Tibial nerve (tissue), 4 donors: ENCODE measurements around the gene NUP62. TPM values are rescaled to one million over a fixed set of nuclear protein-coding genes. Genes with fewer than 3 reads are reported as not detected.
"Not testable (repeated sequence)": the region's sequence is repeated elsewhere in the genome, so short reads cannot be mapped to it uniquely, and the experiment has no call there.

Experiments used
- DNase-seq, 2 donors: peaks; one replicate each; pipeline ENCODE4 v3.0.0-alpha.2; 2019; ENCODE audit warnings: low spot score in 2 of 2
- H3K27ac ChIP-seq, 4 donors: fragments of 200-600 bp; sonication (generic) in 3 of 4; one replicate each; pipeline ENCODE4 v1.5.1; 2017 to 2019; ENCODE audit warnings: mild to moderate bottlenecking in 1 of 4
- H3K27me3 ChIP-seq, 2 donors: fragments of 200-600 bp; sonication (generic) in 1 of 2; one replicate each; pipeline versions ENCODE4 v1.5.1 to v1.6.0; 2017 to 2019
- H3K36me3 ChIP-seq, 3 donors: fragments of 200-600 bp; sonication (generic); one replicate each; pipeline ENCODE4 v1.5.1; 2018 to 2019
- H3K4me1 ChIP-seq, 4 donors: fragments of 200-600 bp; sonication (generic) in 3 of 4; one replicate each; pipeline ENCODE4 v1.5.1; 2017 to 2019
- H3K4me3 ChIP-seq, 4 donors: fragments of 200-600 bp; sonication (generic) in 3 of 4; one replicate each; pipeline ENCODE4 v1.5.1; 2017 to 2019; ENCODE audit warnings: mild to moderate bottlenecking in 1 of 4, moderate library complexity in 1 of 4
- H3K9me3 ChIP-seq, 4 donors: fragments of 200-600 bp; sonication (generic) in 3 of 4; one replicate each; pipeline ENCODE4 v1.5.1; 2017 to 2019
- CTCF ChIP-seq, 5 experiments: fragments of 200-600 bp in 3 of 5; fragments of 450-650 bp in 2 of 5; sonication (generic) in 3 of 5; IDR thresholded peaks; one replicate each; pipeline ENCODE4 v1.5.1; 2016 to 2019; ENCODE audit warnings: antibody characterized with exemption in 5 of 5, mild to moderate bottlenecking in 3 of 5, moderate library complexity in 2 of 5
- EP300 ChIP-seq, 2 donors: sonication (generic); formaldehyde crosslinking; IDR thresholded peaks; one replicate each; pipeline ENCODE4 v1.6.1; 2017; ENCODE audit warnings: antibody characterized with exemption in 2 of 2, mild to moderate bottlenecking in 1 of 2
- POLR2A ChIP-seq, 2 donors: fragments of 450-650 bp; IDR thresholded peaks; one replicate each; pipeline ENCODE4 v1.6.1; 2017; ENCODE audit warnings: antibody characterized with exemption in 2 of 2, mild to moderate bottlenecking in 2 of 2, moderate library complexity in 2 of 2
- WGBS, 2 donors: methylation state at CpG; one replicate each; pipeline ENCODE4 v1.1.5; 2018; 5-methylcytosine and 5-hydroxymethylcytosine counted together
- total RNA-seq, 4 donors: library from RNA; depleted of rRNA; stranded (reverse); fragments of >200 nt; gene quantifications; one replicate each; pipeline ENCODE4 v1.1.0, GENCODE V29; 2016

The NUP62 gene
- total RNA-seq, 4 donors from 2014 or later = 32.8 to 43.5 (median 38.7) TPM

- 73 to 93% methylated on average over 3 of the region's 3 CpGs for WGBS, 2 donors
- DNase-seq = no peak
- no peaks in the 10 kb centered on the region for H3K9me3 ChIP-seq
- H3K4me1 ChIP-seq = peaks cover 0 to 13% (median 0%) of the 10 kb centered on the region in 4 donors
- H3K36me3 ChIP-seq = peaks cover 0 to 84% (median 4%) of the 10 kb centered on the region in 3 donors
- no peaks in the 10 kb centered on the region for H3K27me3 ChIP-seq
- H3K4me3 ChIP-seq = no peak overlapping the region
- TF ChIP-seq EP300 (IDR thresholded peaks at IDR 0.05) (no peak), CTCF (IDR thresholded peaks at IDR 0.05) (no peak), POLR2A (IDR thresholded peaks at IDR 0.05) (no peak)
- no peak overlapping the region for H3K27ac ChIP-seq
Measured at GRCh38 chr19:49976496-49976895, 47.2 kb upstream of the NUP62 start.

- no peak overlapping the region for H3K27ac ChIP-seq
- 80 to 91% methylated on average over 7 of the region's 7 CpGs for WGBS, 2 donors
- no peaks in the 10 kb centered on the region for H3K9me3 ChIP-seq
- H3K36me3 ChIP-seq = peaks cover 0 to 69% (median 0%) of the 10 kb centered on the region in 3 donors
- H3K4me1 ChIP-seq = peaks cover 0 to 13% (median 0%) of the 10 kb centered on the region in 4 donors
- no peak for TF ChIP-seq CTCF (IDR thresholded peaks at IDR 0.05)
- no peaks in the 10 kb centered on the region for H3K27me3 ChIP-seq
- no peak overlapping the region for H3K4me3 ChIP-seq
- no peak for DNase-seq
Measured at GRCh38 chr19:49975051-49975450, 45.7 kb upstream of the NUP62 start.

GRCh38 chr19:49973987-49974386, 44.7 kb upstream of the NUP62 start:
- Histone ChIP-seq H3K36me3 (peaks cover 0 to 59% (median 0%) of the 10 kb centered on the region in 3 donors), H3K27me3 (peaks cover 0 to 3% of the 10 kb centered on the region in 2 donors), H3K4me1 (peaks cover 0 to 16% (median 0%) of the 10 kb centered on the region in 4 donors), H3K9me3 (no peaks in the 10 kb centered on the region), H3K27ac (no peak overlapping the region), H3K4me3 (no peak overlapping the region)
- peak in 1 of 2 donors; percentile 37 for DNase-seq
- WGBS, 2 donors = 62 to 90% methylated on average over 18 of the region's 18 CpGs
- TF ChIP-seq CTCF (IDR thresholded peaks at IDR 0.05) (no peak), EP300 (IDR thresholded peaks at IDR 0.05) (peak in 1 of 2 donors; percentile 60), POLR2A (IDR thresholded peaks at IDR 0.05) (no peak)

- Histone ChIP-seq H3K4me1 (peaks cover 0 to 20% (median 0%) of the 10 kb centered on the region in 4 donors), H3K27ac (no peak overlapping the region), H3K36me3 (peaks cover 0 to 47% (median 0%) of the 10 kb centered on the region in 3 donors), H3K27me3 (peaks cover 0 to 14% of the 10 kb centered on the region in 2 donors), H3K9me3 (no peaks in the 10 kb centered on the region), H3K4me3 (no peak overlapping the region)
- TF ChIP-seq POLR2A (IDR thresholded peaks at IDR 0.05) (no peak), CTCF (IDR thresholded peaks at IDR 0.05) (no peak), EP300 (IDR thresholded peaks at IDR 0.05) (no peak)
- no peak for DNase-seq
- 86 to 91% methylated on average over 6 of the region's 6 CpGs for WGBS, 2 donors
Measured at GRCh38 chr19:49972841-49973240, 43.5 kb upstream of the NUP62 start.

- peaks cover 0 to 39% (median 0%) of the 10 kb centered on the region in 3 donors for H3K36me3 ChIP-seq
- no peak overlapping the region for H3K4me3 ChIP-seq
- H3K4me1 ChIP-seq = peaks cover 0 to 20% (median 0%) of the 10 kb centered on the region in 4 donors
- DNase-seq = no peak
- peaks cover 0 to 14% of the 10 kb centered on the region in 2 donors for H3K27me3 ChIP-seq
- TF ChIP-seq CTCF (IDR thresholded peaks at IDR 0.05) (no peak), POLR2A (IDR thresholded peaks at IDR 0.05) (no peak), EP300 (IDR thresholded peaks at IDR 0.05) (no peak)
- H3K9me3 ChIP-seq = no peaks in the 10 kb centered on the region
- WGBS, 2 donors = 6 to 52% methylated on average over 3 to 4 of the region's 12 CpGs
- no peak overlapping the region for H3K27ac ChIP-seq
Measured at GRCh38 chr19:49971991-49972411, 42.7 kb upstream of the NUP62 start.

- not testable (repeated sequence) for DNase-seq
Measured at GRCh38 chr19:49969355-49969754, 40.1 kb upstream of the NUP62 start.

More at GRCh38 chr19:49969355-49969754, 40.1 kb upstream of the NUP62 start:
- not testable (repeated sequence) for H3K27ac ChIP-seq, H3K9me3 ChIP-seq, H3K4me3 ChIP-seq
- Histone ChIP-seq H3K27me3 (peaks cover 0 to 14% of the 10 kb centered on the region in 2 donors), H3K36me3 (peaks cover 0 to 12% (median 0%) of the 10 kb centered on the region in 3 donors), H3K4me1 (peaks cover 0 to 20% (median 0%) of the 10 kb centered on the region in 4 donors)
- WGBS, 2 donors = 0 to 29% methylated on average over 1 of the region's 9 CpGs
